HepG2 (cell line): ENCODE measurements around the gene FN1. TPM values are rescaled to one million over a fixed set of nuclear protein-coding genes. Genes with fewer than 3 reads are reported as not detected.

Experiments used
- GATA4 ChIP-seq: sonication (generic); IDR thresholded peaks from 2 replicates; pipeline ENCODE4 v1.6.1; 2016; ENCODE audit warnings: antibody characterized with exemption, low read depth, borderline replicate concordance
- HDAC1 ChIP-seq: sonication (generic); formaldehyde crosslinking; IDR thresholded peaks from 2 replicates; pipeline ENCODE4 v1.5.1; 2020; ENCODE audit warnings: mild to moderate bottlenecking, missing genetic modification reagents
- KLF15 ChIP-seq: sonication (generic); formaldehyde crosslinking; IDR thresholded peaks from 2 replicates; pipeline ENCODE4 v1.8.1; 2023; ENCODE audit warnings: borderline replicate concordance, mild to moderate bottlenecking, inconsistent platforms, missing genetic modification reagents, mixed read lengths
- NCOA2 ChIP-seq: sonication (generic); formaldehyde crosslinking; IDR thresholded peaks from 2 replicates; pipeline ENCODE4 v1.8.0; 2022; ENCODE audit warnings: inconsistent platforms
- NKX3-1 ChIP-seq: sonication (generic); formaldehyde crosslinking; IDR thresholded peaks from 2 replicates; pipeline ENCODE4 v1.5.0; 2020; ENCODE audit warnings: missing genetic modification reagents
- NR0B2 ChIP-seq: sonication (generic); formaldehyde crosslinking; IDR thresholded peaks from 2 replicates; pipeline ENCODE4 v1.4.0; 2020; ENCODE audit warnings: mild to moderate bottlenecking, missing genetic modification reagents
- NR2F6 ChIP-seq, 2 experiments: IDR thresholded peaks; 2 replicates each; pipeline ENCODE4 v1.6.1; 2016; ENCODE audit warnings: antibody characterized with exemption in 1 of 2, mild to moderate bottlenecking in 1 of 2
- POLR2G ChIP-seq: fragments of 200-400 bp; formaldehyde crosslinking; IDR thresholded peaks from 2 replicates; pipeline ENCODE4 v1.6.1; 2018; ENCODE audit warnings: mild to moderate bottlenecking, low read depth, low read length, moderate library complexity
- PTBP1 ChIP-seq: fragments of 200-400 bp; formaldehyde crosslinking; IDR thresholded peaks from 2 replicates; pipeline ENCODE4 v1.6.1; 2018; ENCODE audit warnings: low read length, low read depth; ENCODE audit not compliant: poor library complexity, severe bottlenecking
- RNF2 ChIP-seq: fragments of 450-650 bp; conservative IDR thresholded peaks from 2 replicates; pipeline ENCODE4 v1.6.1; 2016; ENCODE audit warnings: low read depth
- RORA ChIP-seq: sonication (generic); formaldehyde crosslinking; IDR thresholded peaks from 2 replicates; pipeline ENCODE4 v1.5.0; 2020; ENCODE audit warnings: mild to moderate bottlenecking, missing genetic modification reagents, moderate library complexity
- SALL2 ChIP-seq: sonication (generic); formaldehyde crosslinking; IDR thresholded peaks from 2 replicates; pipeline ENCODE4 v1.8.1; 2023; ENCODE audit warnings: mild to moderate bottlenecking, missing genetic modification reagents, inconsistent platforms
- TGIF2 ChIP-seq: IDR thresholded peaks from 2 replicates; pipeline ENCODE4 v1.6.1; 2016; ENCODE audit warnings: control low read depth, missing compliant biosample characterization
- TOE1 ChIP-seq: sonication (generic); formaldehyde crosslinking; IDR thresholded peaks from 2 replicates; pipeline ENCODE4 v1.4.0; 2020; ENCODE audit warnings: mild to moderate bottlenecking, missing genetic modification reagents
- ZBTB39 ChIP-seq: sonication (generic); formaldehyde crosslinking; IDR thresholded peaks from 2 replicates; pipeline ENCODE4 v1.5.0; 2020; ENCODE audit warnings: missing genetic modification reagents
- ZFP37 ChIP-seq: sonication (generic); formaldehyde crosslinking; IDR thresholded peaks from 2 replicates; pipeline ENCODE4 v1.4.0; 2020; ENCODE audit warnings: missing genetic modification reagents, borderline replicate concordance
- ZNF263 ChIP-seq: sonication (generic); formaldehyde crosslinking; IDR thresholded peaks from 2 replicates; pipeline ENCODE4 v1.4.0; 2020; ENCODE audit warnings: missing genetic modification reagents
- polyA plus RNA-seq, 8 experiments: library from polyadenylated mRNA; depleted of rRNA in 3 of 8; stranded (reverse) in 7 of 8; unstranded in 1 of 8; fragments of >200 nt; fragmentation: Illumina TruSeq in 4 of 8; extraction: Trizol in 4 of 8; gene quantifications; 2 replicates each; pipeline versions ENCODE4 v1.2.1 to v1.2.3, GENCODE V29; 2011 to 2016; ENCODE audit warnings: low read depth in 4 of 8, missing spikeins in 1 of 8, mixed read lengths in 1 of 8; ENCODE audit not compliant: insufficient read depth in 1 of 8
- total RNA-seq, 5 experiments: library from RNA; depleted of rRNA; stranded (reverse); fragments of >200 nt; fragmentation: Illumina TruSeq; extraction: Trizol; gene quantifications; 2 replicates each; pipeline ENCODE4 v1.2.3, GENCODE V29; 2016; ENCODE audit warnings: low read depth in 1 of 5
- TF ChIP-seq, protein P1 (sequence below): sonication (generic); formaldehyde crosslinking; IDR thresholded peaks from 2 replicates; pipeline ENCODE4 v1.5.1; 2020; ENCODE audit warnings: mild to moderate bottlenecking, missing genetic modification reagents, borderline replicate concordance
- TF ChIP-seq, protein P2 (sequence below): IDR thresholded peaks from 2 replicates; pipeline ENCODE4 v1.6.1; 2012; ENCODE audit warnings: inconsistent platforms
- TF ChIP-seq, protein P3 (sequence below), 2 experiments: fragments of 450-650 bp in 1 of 2; sonication (generic) in 1 of 2; formaldehyde crosslinking; IDR thresholded peaks; 2 replicates each; pipeline versions ENCODE4 v1.5.0 to v1.8.0; 2020 to 2022; ENCODE audit warnings: mild to moderate bottlenecking in 1 of 2, missing genetic modification reagents in 1 of 2

FN1 gene
- total and polyA plus RNA-seq, 2 of the 13 experiments (the other 11 are each of a cell fraction or from before 2014, with no cell fraction given) = 1,847 to 6,471 TPM

GRCh38 chr2:215311625-215312396 lies 124.1 kb downstream of the FN1 start, which contains the start of gene ATIC (continued):
- TF ChIP-seq, protein P1, sequence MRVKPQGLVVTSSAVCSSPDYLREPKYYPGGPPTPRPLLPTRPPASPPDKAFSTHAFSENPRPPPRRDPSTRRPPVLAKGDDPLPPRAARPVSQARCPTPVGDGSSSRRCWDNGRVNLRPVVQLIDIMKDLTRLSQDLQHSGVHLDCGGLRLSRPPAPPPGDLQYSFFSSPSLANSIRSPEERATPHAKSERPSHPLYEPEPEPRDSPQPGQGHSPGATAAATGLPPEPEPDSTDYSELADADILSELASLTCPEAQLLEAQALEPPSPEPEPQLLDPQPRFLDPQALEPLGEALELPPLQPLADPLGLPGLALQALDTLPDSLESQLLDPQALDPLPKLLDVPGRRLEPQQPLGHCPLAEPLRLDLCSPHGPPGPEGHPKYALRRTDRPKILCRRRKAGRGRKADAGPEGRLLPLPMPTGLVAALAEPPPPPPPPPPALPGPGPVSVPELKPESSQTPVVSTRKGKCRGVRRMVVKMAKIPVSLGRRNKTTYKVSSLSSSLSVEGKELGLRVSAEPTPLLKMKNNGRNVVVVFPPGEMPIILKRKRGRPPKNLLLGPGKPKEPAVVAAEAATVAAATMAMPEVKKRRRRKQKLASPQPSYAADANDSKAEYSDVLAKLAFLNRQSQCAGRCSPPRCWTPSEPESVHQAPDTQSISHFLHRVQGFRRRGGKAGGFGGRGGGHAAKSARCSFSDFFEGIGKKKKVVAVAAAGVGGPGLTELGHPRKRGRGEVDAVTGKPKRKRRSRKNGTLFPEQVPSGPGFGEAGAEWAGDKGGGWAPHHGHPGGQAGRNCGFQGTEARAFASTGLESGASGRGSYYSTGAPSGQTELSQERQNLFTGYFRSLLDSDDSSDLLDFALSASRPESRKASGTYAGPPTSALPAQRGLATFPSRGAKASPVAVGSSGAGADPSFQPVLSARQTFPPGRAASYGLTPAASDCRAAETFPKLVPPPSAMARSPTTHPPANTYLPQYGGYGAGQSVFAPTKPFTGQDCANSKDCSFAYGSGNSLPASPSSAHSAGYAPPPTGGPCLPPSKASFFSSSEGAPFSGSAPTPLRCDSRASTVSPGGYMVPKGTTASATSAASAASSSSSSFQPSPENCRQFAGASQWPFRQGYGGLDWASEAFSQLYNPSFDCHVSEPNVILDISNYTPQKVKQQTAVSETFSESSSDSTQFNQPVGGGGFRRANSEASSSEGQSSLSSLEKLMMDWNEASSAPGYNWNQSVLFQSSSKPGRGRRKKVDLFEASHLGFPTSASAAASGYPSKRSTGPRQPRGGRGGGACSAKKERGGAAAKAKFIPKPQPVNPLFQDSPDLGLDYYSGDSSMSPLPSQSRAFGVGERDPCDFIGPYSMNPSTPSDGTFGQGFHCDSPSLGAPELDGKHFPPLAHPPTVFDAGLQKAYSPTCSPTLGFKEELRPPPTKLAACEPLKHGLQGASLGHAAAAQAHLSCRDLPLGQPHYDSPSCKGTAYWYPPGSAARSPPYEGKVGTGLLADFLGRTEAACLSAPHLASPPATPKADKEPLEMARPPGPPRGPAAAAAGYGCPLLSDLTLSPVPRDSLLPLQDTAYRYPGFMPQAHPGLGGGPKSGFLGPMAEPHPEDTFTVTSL (CRISPR knock-in tag) = peak; percentile 91
- TF ChIP-seq ZFP37 (CRISPR knock-in tag) (no peak), RORA (no peak), SALL2 (CRISPR knock-in tag) (peak; percentile 95), NCOA2 (CRISPR knock-in tag) (peak; percentile 71), HDAC1 (CRISPR knock-in tag) (peak; percentile 99), GATA4 (peak; percentile 67; the same call in 1 of the 2 replicates), TOE1 (0 out of 2 replicates have a peak, but pooled peaks have one; percentile 78), TGIF2 (peak; percentile 90; the same call in 1 of the 2 replicates), RNF2 (peak; percentile 97), ZBTB39 (CRISPR knock-in tag) (0 out of 2 replicates have a peak, but pooled peaks have one; percentile 40), NKX3-1 (peak; percentile 88; the same call in 1 of the 2 replicates), ZNF263 (CRISPR knock-in tag) (peak; percentile 73), PTBP1 (no peak), NR2F6 (IDR thresholded peaks at IDR 0.05) (no peak), NR2F6 (CRISPR knock-in tag; IDR thresholded peaks at IDR 0.05) (peak; percentile 40; the same call in 1 of the 2 replicates), NR0B2 (peak; percentile 100), KLF15 (CRISPR knock-in tag) (peak; percentile 92), POLR2G (peak; percentile 93)
- TF ChIP-seq, protein P2, sequence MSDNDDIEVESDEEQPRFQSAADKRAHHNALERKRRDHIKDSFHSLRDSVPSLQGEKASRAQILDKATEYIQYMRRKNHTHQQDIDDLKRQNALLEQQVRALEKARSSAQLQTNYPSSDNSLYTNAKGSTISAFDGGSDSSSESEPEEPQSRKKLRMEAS = peak; percentile 100
- TF ChIP-seq, protein P3, sequence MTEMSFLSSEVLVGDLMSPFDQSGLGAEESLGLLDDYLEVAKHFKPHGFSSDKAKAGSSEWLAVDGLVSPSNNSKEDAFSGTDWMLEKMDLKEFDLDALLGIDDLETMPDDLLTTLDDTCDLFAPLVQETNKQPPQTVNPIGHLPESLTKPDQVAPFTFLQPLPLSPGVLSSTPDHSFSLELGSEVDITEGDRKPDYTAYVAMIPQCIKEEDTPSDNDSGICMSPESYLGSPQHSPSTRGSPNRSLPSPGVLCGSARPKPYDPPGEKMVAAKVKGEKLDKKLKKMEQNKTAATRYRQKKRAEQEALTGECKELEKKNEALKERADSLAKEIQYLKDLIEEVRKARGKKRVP (CRISPR knock-in tag; IDR thresholded peaks at IDR 0.05) = peak in 1 of 2 experiments; percentile 87; a peak in 2 of 4 replicates
